Common myeloid progenitor, CD34-positive (primary cell): ENCODE data around the gene TMEM178B.

Experiments used
- CTCF ChIA-PET: fragments of 350-600 bp; sonication (Branson Sonifier 250); formaldehyde crosslinking; loops from one replicate; lab custom pipeline; 2021; ENCODE audit warnings: antibody characterized with exemption; lab: Charles Lee
- POLR2A ChIA-PET: fragments of 350-600 bp; sonication (Branson Sonifier 250); formaldehyde crosslinking; loops from one replicate; lab custom pipeline; 2021; ENCODE audit warnings: antibody characterized with exemption; lab: Charles Lee
- DNase-seq, 3 donors: peaks; one replicate each; pipeline versions ENCODE4 v3.0.0 to v3.0.0-alpha.2; 2013
- H3K27ac ChIP-seq, 2 experiments: 1 replicate in 1 of 2; 2 replicates in 1 of 2; pipeline ENCODE4 v1.7.0; 2013; ENCODE audit warnings: inconsistent platforms in 2 of 2, low read length in 2 of 2, mild to moderate bottlenecking in 2 of 2, low read depth in 1 of 2, moderate library complexity in 1 of 2; ENCODE audit not compliant: severe bottlenecking in 2 of 2, insufficient read depth in 1 of 2, poor library complexity in 1 of 2
- H3K27me3 ChIP-seq, 5 experiments: replicated peaks in 2 of 5; 1 replicate in 3 of 5; 2 replicates in 2 of 5; pipeline versions ENCODE4 v1.6.1 to v1.7.0; 2013; ENCODE audit warnings: low read length in 4 of 5, mild to moderate bottlenecking in 2 of 5, moderate library complexity in 2 of 5, inconsistent platforms in 1 of 5; ENCODE audit not compliant: insufficient read depth in 5 of 5, control insufficient read depth in 4 of 5
- H3K36me3 ChIP-seq, 4 experiments: 1 replicate in 2 of 4; 2 replicates in 2 of 4; pipeline versions ENCODE4 v1.6.1 to v1.7.0; 2013; ENCODE audit warnings: low read length in 3 of 4, control low read depth in 1 of 4, mild to moderate bottlenecking in 1 of 4; ENCODE audit not compliant: control insufficient read depth in 4 of 4, insufficient read depth in 4 of 4
- H3K4me1 ChIP-seq, 4 experiments: 1 replicate in 3 of 4; 2 replicates in 1 of 4; pipeline versions ENCODE4 v1.6.1 to v1.7.1; 2013; ENCODE audit warnings: low read length in 3 of 4, mild to moderate bottlenecking in 3 of 4, control low read depth in 1 of 4, inconsistent platforms in 1 of 4, moderate library complexity in 1 of 4; ENCODE audit not compliant: control insufficient read depth in 4 of 4, insufficient read depth in 4 of 4; ENCODE audit errors: control extremely low read depth in 1 of 4
- H3K4me3 ChIP-seq, 7 experiments: 1 replicate in 4 of 7; 2 replicates in 3 of 7; pipeline versions ENCODE4 v1.5.1 to v1.7.0; 2013; ENCODE audit warnings: mild to moderate bottlenecking in 7 of 7, low read length in 6 of 7, moderate library complexity in 6 of 7, inconsistent platforms in 2 of 7, low read depth in 2 of 7, control low read depth in 1 of 7; ENCODE audit not compliant: insufficient read depth in 4 of 7, control insufficient read depth in 1 of 7; ENCODE audit errors: extremely low read depth in 1 of 7
- H3K9me3 ChIP-seq, 5 experiments: 1 replicate in 4 of 5; 2 replicates in 1 of 5; pipeline versions ENCODE4 v1.6.1 to v1.7.1; 2013; ENCODE audit warnings: low read length in 4 of 5, mild to moderate bottlenecking in 2 of 5, inconsistent platforms in 1 of 5, low read depth in 1 of 5, moderate library complexity in 1 of 5; ENCODE audit not compliant: control insufficient read depth in 4 of 5, insufficient read depth in 2 of 5; ENCODE audit errors: control extremely low read depth in 1 of 5
- WGBS: methylation state at CpG from one replicate; pipeline ENCODE4 v1.1.5; 2013; ENCODE audit not compliant: insufficient coverage; 5-methylcytosine and 5-hydroxymethylcytosine counted together

TMEM178B gene

DNA sequence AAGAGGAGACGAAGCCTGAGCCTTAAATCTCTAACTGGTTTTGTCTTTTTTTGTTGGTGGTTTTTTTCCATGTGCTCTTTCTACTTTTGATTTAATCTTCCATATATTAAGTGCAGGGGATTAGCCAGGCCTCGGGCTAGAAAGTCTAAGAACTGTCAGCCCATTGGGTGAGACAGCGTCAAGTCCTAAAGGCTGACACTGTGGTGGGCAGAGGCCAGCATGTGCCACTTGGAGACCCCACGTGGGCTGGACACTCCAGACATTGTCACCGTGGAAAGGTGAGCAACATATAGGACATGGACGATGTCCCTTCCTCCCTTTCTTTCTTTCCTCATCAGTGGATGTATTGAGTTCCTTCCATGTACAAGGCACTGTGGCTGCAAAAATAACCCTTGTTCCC lies 129.3 kb downstream of the TMEM178B start:
- ChIA-PET CTCF (no interaction called here), POLR2A (no interaction called here)
- Histone ChIP-seq H3K4me3 (no peak overlapping the region), H3K36me3 (no peaks in the 10 kb centered on the region), H3K9me3 (no peaks in the 10 kb centered on the region), H3K27ac (no peak overlapping the region), H3K4me1 (no peaks in the 10 kb centered on the region), H3K27me3 (peaks cover 0 to 20% (median 5%) of the 10 kb centered on the region in 5 experiments)
- WGBS, result 96% methylated on average over 5 of the region's 6 CpGs
- DNase-seq, result no peak

DNA sequence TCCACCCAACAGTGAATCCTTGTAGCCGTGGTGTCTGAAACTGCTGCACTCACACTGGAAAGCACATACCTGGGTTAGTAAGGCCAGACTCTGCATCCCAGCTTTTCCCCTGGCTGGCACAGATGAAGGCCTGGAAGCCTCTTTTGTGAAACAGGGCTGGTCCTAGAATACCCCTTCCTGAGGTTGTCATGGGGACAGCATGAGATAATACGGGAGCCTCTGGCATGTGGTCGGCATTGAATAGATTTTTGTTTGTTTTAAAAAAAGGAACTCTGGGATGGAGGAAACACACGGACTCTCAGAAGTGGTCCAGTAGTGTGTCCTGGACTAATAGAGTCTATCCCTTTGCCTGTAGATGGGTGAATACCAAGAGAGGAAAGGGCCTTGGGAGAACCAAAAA lies 129.7 kb downstream of the TMEM178B start:
- POLR2A ChIA-PET, result no interaction called here
- WGBS, result 46% methylated on average over 4 of the region's 4 CpGs
- Histone ChIP-seq H3K27ac (no peak overlapping the region), H3K36me3 (no peaks in the 10 kb centered on the region), H3K9me3 (no peaks in the 10 kb centered on the region), H3K4me3 (no peak overlapping the region), H3K4me1 (no peaks in the 10 kb centered on the region), H3K27me3 (peaks cover 0 to 20% (median 5%) of the 10 kb centered on the region in 5 experiments)
- CTCF ChIA-PET, result no interaction called here
- DNase-seq, result no peak

GRCh38 chr7:141207661-141208060 lies 133.8 kb downstream of the TMEM178B start:
- H3K4me1 ChIP-seq, result no peaks in the 10 kb centered on the region
- no peak for DNase-seq
- H3K27me3 ChIP-seq, result peaks cover 0 to 13% (median 3%) of the 10 kb centered on the region in 5 experiments
- no peaks in the 10 kb centered on the region for H3K36me3 ChIP-seq
- H3K27ac ChIP-seq, result no peak overlapping the region
- ChIA-PET POLR2A (no interaction called here), CTCF (no interaction called here)
- 100% methylated on average over 1 of the region's 3 CpGs for WGBS
- no peaks in the 10 kb centered on the region for H3K9me3 ChIP-seq
- no peak overlapping the region for H3K4me3 ChIP-seq

DNA sequence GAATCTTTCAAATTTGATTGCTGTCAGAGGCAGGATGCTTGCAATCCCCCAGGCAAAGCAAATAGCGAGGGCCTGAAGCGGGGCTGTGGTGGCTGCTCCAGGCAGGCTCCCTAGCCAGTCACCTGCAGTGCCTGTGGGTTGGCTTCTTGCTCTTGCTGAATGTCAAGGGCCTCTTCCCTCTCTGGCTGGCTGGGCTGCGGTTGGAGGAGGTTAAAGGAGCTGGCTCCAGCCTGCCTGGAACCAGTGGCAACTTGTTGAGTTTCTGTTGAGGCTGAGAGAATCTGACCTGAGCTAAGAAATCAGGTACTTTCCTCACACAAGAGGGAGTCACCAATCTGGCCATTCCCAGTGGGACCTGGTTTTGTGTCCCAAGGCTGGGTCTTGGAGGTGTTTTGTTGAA lies 134.7 kb downstream of the TMEM178B start:
- CTCF ChIA-PET, result no interaction called here
- 88% methylated on average over 2 of the region's 3 CpGs for WGBS
- no peak overlapping the region for H3K4me3 ChIP-seq
- POLR2A ChIA-PET, result no interaction called here
- H3K36me3 ChIP-seq, result no peaks in the 10 kb centered on the region
- DNase-seq, result no peak
- H3K9me3 ChIP-seq, result no peaks in the 10 kb centered on the region
- peaks cover 0 to 9% (median 3%) of the 10 kb centered on the region in 5 experiments for H3K27me3 ChIP-seq
- H3K4me1 ChIP-seq, result no peaks in the 10 kb centered on the region
- H3K27ac ChIP-seq, result no peak overlapping the region

- Histone ChIP-seq H3K4me1 (no peaks in the 10 kb centered on the region), H3K9me3 (no peaks in the 10 kb centered on the region), H3K27ac (no peak overlapping the region), H3K4me3 (no peak overlapping the region), H3K36me3 (no peaks in the 10 kb centered on the region), H3K27me3 (peaks cover 0 to 8% (median 2%) of the 10 kb centered on the region in 5 experiments)
- POLR2A ChIA-PET, result no interaction called here
- WGBS, result 93% methylated on average over 2 of the region's 3 CpGs
- DNase-seq, result no peak
- CTCF ChIA-PET, result no interaction called here
These were observed 135.6 kb downstream of the TMEM178B start for GRCh38 chr7:141209454-141209853.

DNA sequence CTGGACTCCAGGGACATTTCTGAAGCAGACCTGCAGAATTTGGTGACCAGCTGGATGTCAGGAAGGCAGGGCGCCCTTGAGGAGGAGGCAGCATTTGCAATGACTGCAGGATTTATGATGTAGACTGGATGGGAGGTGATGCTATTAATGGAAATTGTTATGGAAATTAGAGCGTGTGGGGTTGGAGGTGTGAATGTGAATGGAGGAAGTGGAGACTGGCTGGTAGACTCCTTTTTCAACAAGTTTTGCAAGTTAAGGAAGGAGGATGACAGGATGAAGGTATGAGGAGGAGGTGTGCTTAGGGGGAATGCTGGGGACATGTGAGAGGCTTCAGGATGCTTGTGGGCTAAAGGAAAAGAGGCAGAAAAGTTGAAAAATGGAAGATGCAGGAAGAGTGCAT lies 137.0 kb downstream of the TMEM178B start:
- H3K27me3 ChIP-seq, result peaks cover 0 to 8% (median 3%) of the 10 kb centered on the region in 5 experiments
- H3K9me3 ChIP-seq, result no peaks in the 10 kb centered on the region
- 44% methylated on average over 2 of the region's 2 CpGs for WGBS
- no peak for DNase-seq
- H3K4me1 ChIP-seq, result no peaks in the 10 kb centered on the region
- CTCF ChIA-PET, result no interaction called here
- no peak overlapping the region for H3K4me3 ChIP-seq
- POLR2A ChIA-PET, result no interaction called here
- H3K36me3 ChIP-seq, result no peaks in the 10 kb centered on the region
- no peak overlapping the region for H3K27ac ChIP-seq

DNA sequence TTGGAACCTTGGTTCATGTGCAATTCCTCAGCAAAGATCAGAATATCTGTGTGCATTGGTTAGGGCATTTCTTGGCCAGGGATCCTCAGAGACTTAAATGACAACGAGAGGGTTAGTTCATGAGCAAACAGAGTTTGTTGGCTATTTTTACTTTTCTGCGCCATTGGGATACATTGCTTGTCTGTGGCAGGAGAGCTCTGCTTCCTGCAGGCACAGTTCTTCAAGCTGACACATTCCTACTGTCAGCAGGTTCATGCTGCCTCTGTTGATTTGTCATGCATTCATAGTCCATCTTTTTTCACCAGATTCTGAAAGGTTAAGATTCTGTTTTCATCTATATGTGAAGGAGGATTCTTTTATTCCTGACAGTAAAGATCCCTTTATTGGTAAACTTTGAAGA lies 139.4 kb downstream of the TMEM178B start:
- WGBS, result 100% methylated on average over 2 of the region's 2 CpGs

More for the DNA sequence above, 139.4 kb downstream of the TMEM178B start:
- ChIA-PET CTCF (no interaction called here), POLR2A (no interaction called here)
- Histone ChIP-seq H3K36me3 (no peaks in the 10 kb centered on the region), H3K27me3 (peaks cover 0 to 10% (median 2%) of the 10 kb centered on the region in 5 experiments), H3K4me3 (no peak overlapping the region), H3K4me1 (no peaks in the 10 kb centered on the region), H3K27ac (no peak overlapping the region), H3K9me3 (no peaks in the 10 kb centered on the region)
- no peak for DNase-seq
